ENCODE data around the gene BCDIN3D.
"Not testable (repeated sequence)": the region's sequence is repeated elsewhere in the genome, so short reads cannot be mapped to it uniquely, and the experiment has no call there.

The BCDIN3D gene

DNA sequence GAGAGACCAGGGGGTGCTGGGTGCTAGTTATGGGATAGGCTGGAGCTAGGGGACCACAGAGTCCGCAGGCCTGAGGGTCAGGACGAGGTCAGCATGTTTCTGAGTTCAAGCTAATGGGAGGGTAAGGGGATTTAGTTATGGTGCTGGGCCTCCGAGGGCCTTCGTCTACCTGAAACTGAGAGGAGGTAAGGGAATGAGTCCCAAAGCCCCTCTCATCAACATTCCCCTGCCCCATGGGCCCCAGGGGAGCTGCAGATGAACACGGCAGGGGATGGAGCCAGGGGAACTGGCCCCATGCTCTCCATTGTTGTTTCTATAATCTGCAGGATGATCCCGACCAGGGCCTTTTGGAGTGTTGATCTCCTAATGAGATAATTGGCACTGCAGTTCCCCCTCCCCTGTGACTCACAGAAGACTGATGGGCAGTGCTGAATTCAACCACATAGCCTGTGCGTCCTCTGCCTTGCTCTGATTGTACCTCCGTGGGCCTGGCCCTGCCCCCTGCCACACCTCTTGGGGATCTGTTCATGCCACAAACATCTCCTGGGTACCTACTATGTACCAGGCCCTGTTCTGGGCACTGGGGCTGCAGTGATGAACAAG, 39.4 kb upstream of the BCDIN3D start:
- Histone ChIP-seq H3K27ac (ENCODE audit: low read depth, low read length, poor library complexity, severe bottlenecking) (no peak overlapping the region), H3F3A (ENCODE audit: insufficient read depth, low read length) (0 out of 2 replicates have a peak, but pooled peaks cover 15% of the 10 kb centered on the region), H3K79me2 (ENCODE audit: insufficient read depth, low read length) (no peaks in the 10 kb centered on the region), H4K20me1 (ENCODE audit: insufficient read depth, low read length) (no peaks in the 10 kb centered on the region), H3K9me2 (ENCODE audit: low read depth, low read length) (no peaks in the 10 kb centered on the region), H3K4me1 (ENCODE audit: insufficient read depth, low read length, severe bottlenecking) (no peaks in the 10 kb centered on the region), H3K4me2 (ENCODE audit: low read length) (no peak overlapping the region), H3K27me3 (ENCODE audit: insufficient read depth, low read length) (peaks cover 4% of the 10 kb centered on the region; the same call in 1 of the 2 replicates), H3K4me3 (ENCODE audit: low read depth, low read length, poor library complexity, severe bottlenecking) (no peak overlapping the region), H3K9ac (ENCODE audit: low read length) (no peak overlapping the region), H3K36me3 (ENCODE audit: insufficient read depth, low read length) (no peaks in the 10 kb centered on the region), H3K9me3 (ENCODE audit: low read length) (no peaks in the 10 kb centered on the region), H2AFZ (ENCODE audit: low read length) (no peak overlapping the region)
- TF ChIP-seq, protein P1, sequence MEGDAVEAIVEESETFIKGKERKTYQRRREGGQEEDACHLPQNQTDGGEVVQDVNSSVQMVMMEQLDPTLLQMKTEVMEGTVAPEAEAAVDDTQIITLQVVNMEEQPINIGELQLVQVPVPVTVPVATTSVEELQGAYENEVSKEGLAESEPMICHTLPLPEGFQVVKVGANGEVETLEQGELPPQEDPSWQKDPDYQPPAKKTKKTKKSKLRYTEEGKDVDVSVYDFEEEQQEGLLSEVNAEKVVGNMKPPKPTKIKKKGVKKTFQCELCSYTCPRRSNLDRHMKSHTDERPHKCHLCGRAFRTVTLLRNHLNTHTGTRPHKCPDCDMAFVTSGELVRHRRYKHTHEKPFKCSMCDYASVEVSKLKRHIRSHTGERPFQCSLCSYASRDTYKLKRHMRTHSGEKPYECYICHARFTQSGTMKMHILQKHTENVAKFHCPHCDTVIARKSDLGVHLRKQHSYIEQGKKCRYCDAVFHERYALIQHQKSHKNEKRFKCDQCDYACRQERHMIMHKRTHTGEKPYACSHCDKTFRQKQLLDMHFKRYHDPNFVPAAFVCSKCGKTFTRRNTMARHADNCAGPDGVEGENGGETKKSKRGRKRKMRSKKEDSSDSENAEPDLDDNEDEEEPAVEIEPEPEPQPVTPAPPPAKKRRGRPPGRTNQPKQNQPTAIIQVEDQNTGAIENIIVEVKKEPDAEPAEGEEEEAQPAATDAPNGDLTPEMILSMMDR (IDR thresholded peaks at IDR 0.05; ENCODE audit: low read length), result no peak
- no peak for TF ChIP-seq EZH2 (IDR thresholded peaks at IDR 0.05; ENCODE audit: borderline replicate concordance, low read length)

DNA sequence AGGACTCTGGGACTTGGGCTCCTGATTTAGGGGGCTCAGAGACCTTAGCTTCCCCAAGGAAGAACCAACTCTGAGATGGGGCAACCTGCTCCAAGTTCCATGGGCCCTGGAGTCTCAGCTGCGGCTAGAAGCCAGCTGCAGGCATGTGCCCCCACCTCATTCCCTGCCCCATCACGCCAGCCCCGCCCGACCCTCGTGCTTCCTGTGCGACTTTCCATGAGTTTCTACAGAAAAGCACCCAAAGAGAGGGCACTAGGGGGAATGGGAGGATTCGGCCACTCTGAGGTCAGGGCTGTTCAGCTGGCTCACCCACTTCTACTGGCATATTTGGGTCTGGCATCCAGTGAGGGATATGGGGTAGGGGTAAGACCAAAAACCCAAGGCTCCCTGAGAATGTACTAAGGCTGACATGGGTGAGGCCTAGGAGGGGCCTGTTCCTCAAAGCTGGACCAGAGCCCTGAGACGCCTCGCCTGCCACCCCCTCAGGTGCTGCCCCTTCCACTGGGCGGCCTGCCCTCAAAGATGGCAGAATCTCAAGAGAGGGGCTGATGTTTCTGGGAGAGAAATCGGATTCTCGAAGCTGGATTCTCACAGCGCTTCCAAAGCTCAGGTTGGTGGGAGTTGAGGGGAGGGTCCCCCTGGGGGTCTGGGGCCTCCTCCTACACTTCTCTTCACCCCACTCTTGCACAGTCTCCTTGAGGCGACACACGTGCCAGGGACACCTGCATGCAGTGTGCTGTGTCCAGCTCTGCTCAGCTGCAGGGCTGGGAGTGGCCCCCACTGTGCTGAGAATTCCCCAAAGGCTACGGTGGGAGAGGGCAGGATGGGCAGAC, 38.7 kb upstream of the BCDIN3D start:
- 0 out of 2 replicates have a peak, but pooled peaks cover 15% of the 10 kb centered on the region for H3F3A ChIP-seq (ENCODE audit: insufficient read depth, low read length)
- no peaks in the 10 kb centered on the region for H3K4me1 ChIP-seq (ENCODE audit: insufficient read depth, low read length, severe bottlenecking)
- H3K36me3 ChIP-seq (ENCODE audit: insufficient read depth, low read length), result no peaks in the 10 kb centered on the region
- TF ChIP-seq, protein P1 (IDR thresholded peaks at IDR 0.05; ENCODE audit: low read length), result no peak
- no peak for TF ChIP-seq EZH2 (IDR thresholded peaks at IDR 0.05; ENCODE audit: borderline replicate concordance, low read length)
- H3K4me3 ChIP-seq (ENCODE audit: low read depth, low read length, poor library complexity, severe bottlenecking), result no peak overlapping the region
- no peak overlapping the region for H2AFZ ChIP-seq (ENCODE audit: low read length)
- H3K4me2 ChIP-seq (ENCODE audit: low read length), result no peak overlapping the region
- H4K20me1 ChIP-seq (ENCODE audit: insufficient read depth, low read length), result no peaks in the 10 kb centered on the region
- no peaks in the 10 kb centered on the region for H3K9me3 ChIP-seq (ENCODE audit: low read length)
- peaks cover 4% of the 10 kb centered on the region; the same call in 1 of the 2 replicates for H3K27me3 ChIP-seq (ENCODE audit: insufficient read depth, low read length)
- no peak overlapping the region for H3K27ac ChIP-seq (ENCODE audit: low read depth, low read length, poor library complexity, severe bottlenecking)
- H3K9ac ChIP-seq (ENCODE audit: low read length), result no peak overlapping the region
- H3K9me2 ChIP-seq (ENCODE audit: low read depth, low read length), result no peaks in the 10 kb centered on the region
- H3K79me2 ChIP-seq (ENCODE audit: insufficient read depth, low read length), result no peaks in the 10 kb centered on the region

DNA sequence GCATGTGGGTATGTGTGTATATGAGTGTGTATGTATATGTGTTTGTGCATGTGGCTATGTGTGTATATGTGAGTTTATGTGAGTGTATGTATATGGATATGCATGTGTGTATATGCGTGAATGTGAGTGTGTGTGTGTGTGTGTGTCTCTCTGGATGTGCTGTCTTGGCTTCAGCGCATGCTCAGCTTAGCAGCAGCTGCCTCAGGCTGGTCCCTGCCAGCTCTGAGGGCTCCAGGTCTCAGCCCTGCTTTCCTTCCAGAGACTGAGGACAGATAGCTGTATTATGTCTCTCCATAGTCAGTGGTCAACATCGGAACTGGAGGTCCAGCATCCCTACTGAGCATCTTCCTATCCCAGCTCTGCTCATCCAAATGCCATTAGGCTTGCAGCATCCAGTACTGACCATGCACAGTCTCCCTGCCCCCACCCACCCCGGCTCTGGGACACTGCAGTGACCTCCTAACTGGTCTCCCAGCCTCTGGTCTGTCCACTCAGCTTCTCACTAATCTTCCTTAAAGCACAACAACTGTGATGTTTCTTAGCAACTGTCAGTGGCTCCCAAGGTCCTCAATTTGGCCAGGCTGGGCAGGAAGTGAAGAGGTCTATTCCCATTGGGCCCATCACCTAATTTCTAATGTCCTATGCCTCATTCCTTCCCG, 38.0 kb upstream of the BCDIN3D start:
- Histone ChIP-seq H4K20me1 (ENCODE audit: insufficient read depth, low read length) (no peaks in the 10 kb centered on the region), H3K27ac (ENCODE audit: low read depth, low read length, poor library complexity, severe bottlenecking) (no peak overlapping the region), H3K4me3 (ENCODE audit: low read depth, low read length, poor library complexity, severe bottlenecking) (no peak overlapping the region), H3K4me1 (ENCODE audit: insufficient read depth, low read length, severe bottlenecking) (no peaks in the 10 kb centered on the region), H3F3A (ENCODE audit: insufficient read depth, low read length) (0 out of 2 replicates have a peak, but pooled peaks cover 15% of the 10 kb centered on the region), H2AFZ (ENCODE audit: low read length) (no peak overlapping the region), H3K27me3 (ENCODE audit: insufficient read depth, low read length) (peaks cover 4% of the 10 kb centered on the region; the same call in 1 of the 2 replicates), H3K4me2 (ENCODE audit: low read length) (no peak overlapping the region), H3K79me2 (ENCODE audit: insufficient read depth, low read length) (no peaks in the 10 kb centered on the region), H3K9ac (ENCODE audit: low read length) (no peak overlapping the region), H3K36me3 (ENCODE audit: insufficient read depth, low read length) (no peaks in the 10 kb centered on the region), H3K9me3 (ENCODE audit: low read length) (no peaks in the 10 kb centered on the region), H3K9me2 (ENCODE audit: low read depth, low read length) (no peaks in the 10 kb centered on the region)
- TF ChIP-seq, protein P1 (IDR thresholded peaks at IDR 0.05; ENCODE audit: low read length), result no peak
- TF ChIP-seq EZH2 (IDR thresholded peaks at IDR 0.05; ENCODE audit: borderline replicate concordance, low read length), result no peak

DNA sequence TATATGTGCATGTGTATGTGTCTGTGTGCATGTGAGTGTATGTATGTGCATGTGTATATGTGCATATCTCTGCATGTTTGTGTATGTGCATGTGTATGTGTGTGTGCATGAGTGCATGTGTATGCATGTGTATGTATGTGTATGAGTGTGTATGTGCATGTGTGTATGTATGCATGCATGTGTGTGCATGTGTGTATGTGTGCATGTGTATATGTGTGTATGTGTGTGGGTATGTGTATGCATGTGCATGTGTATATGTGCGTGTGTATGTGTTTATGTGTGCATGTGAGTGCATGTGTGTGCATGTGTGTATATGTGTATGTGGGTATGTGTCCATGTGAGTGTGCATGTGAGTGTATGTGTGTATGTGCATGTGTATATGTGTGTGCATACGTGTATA, 36.2 kb upstream of the BCDIN3D start:
- H3K4me2 ChIP-seq (ENCODE audit: low read length); H3K4me1 ChIP-seq (ENCODE audit: insufficient read depth, low read length, severe bottlenecking); H3K27me3 ChIP-seq (ENCODE audit: insufficient read depth, low read length); H3K9me2 ChIP-seq (ENCODE audit: low read depth, low read length); H3K27ac ChIP-seq (ENCODE audit: low read depth, low read length, poor library complexity, severe bottlenecking); H3K9me3 ChIP-seq (ENCODE audit: low read length); H4K20me1 ChIP-seq (ENCODE audit: insufficient read depth, low read length); H3K4me3 ChIP-seq (ENCODE audit: low read depth, low read length, poor library complexity, severe bottlenecking); H2AFZ ChIP-seq (ENCODE audit: low read length); H3K79me2 ChIP-seq (ENCODE audit: insufficient read depth, low read length); H3K9ac ChIP-seq (ENCODE audit: low read length); H3K36me3 ChIP-seq (ENCODE audit: insufficient read depth, low read length): not testable (repeated sequence)
- 0 out of 2 replicates have a peak, but pooled peaks cover 15% of the 10 kb centered on the region for H3F3A ChIP-seq (ENCODE audit: insufficient read depth, low read length)

Measured in OCI-LY1 (cell line).